COR-L47 (cell line): ENCODE results near the gene SDCBP2.
A peak's percentile ranks its signal among the peaks of the same experiment; 100 is the strongest.

ENCODE experiments used
- DNase-seq: peaks from one replicate; lab custom pipeline; 2025; lab: John Stamatoyannopoulos, UW

The SDCBP2 gene

DNA sequence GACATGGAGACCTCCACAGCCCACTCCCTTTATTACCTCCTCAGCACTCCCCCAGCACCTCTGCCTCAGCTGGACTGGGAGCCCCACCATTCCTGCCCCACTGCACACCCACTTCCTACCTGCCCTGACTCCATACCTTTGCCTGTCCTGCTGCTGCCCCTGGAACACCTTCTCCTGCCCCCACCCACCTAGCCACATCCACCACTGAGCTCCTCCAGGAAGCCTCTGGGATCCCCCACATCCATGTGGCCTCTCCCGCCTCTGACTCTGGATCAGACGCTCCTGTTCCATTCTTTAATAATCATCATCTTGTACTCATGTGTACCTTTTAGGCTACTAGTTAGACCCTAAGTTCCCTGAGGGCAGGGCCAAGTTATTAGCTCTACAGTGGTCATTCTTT is 2.2 kb upstream of the SDCBP2 start:
- DNase-seq = no peak

DNA sequence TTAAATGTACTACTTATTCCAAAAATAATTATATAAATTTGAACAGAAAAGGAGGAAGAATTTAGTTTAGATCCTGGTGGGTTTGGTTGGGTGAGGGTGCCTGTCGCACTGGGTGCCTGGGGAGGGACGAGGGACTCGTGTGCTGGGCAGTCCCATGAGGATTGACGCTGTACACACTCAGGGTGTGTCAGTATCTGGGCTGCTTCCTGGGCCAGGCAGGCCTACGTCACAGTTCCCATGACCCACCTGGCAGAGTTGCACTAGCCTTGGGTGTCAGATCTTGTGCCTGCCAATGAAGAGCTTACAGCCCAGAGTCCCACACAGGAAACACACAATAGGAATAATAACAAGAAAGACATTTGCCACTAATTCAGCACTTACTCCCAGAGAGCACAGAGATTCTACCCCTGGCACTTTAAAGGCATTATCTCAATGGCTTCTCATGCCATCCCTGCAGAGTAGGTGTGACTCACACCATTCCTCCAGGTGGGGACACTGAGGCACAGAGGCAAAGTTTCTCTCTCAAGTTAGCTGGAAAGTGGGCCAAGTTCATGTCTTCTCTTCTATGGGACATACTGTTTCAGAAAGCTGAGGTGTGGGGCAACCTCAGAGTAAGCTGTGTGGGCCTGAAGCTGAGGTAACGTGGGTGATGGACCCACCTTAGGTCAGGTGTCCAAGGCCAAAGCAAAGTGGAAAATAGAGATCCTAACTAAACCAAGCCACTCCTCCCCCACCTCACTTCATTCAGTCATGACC is 1.3 kb upstream of the SDCBP2 start:
- no peak for DNase-seq

DNA sequence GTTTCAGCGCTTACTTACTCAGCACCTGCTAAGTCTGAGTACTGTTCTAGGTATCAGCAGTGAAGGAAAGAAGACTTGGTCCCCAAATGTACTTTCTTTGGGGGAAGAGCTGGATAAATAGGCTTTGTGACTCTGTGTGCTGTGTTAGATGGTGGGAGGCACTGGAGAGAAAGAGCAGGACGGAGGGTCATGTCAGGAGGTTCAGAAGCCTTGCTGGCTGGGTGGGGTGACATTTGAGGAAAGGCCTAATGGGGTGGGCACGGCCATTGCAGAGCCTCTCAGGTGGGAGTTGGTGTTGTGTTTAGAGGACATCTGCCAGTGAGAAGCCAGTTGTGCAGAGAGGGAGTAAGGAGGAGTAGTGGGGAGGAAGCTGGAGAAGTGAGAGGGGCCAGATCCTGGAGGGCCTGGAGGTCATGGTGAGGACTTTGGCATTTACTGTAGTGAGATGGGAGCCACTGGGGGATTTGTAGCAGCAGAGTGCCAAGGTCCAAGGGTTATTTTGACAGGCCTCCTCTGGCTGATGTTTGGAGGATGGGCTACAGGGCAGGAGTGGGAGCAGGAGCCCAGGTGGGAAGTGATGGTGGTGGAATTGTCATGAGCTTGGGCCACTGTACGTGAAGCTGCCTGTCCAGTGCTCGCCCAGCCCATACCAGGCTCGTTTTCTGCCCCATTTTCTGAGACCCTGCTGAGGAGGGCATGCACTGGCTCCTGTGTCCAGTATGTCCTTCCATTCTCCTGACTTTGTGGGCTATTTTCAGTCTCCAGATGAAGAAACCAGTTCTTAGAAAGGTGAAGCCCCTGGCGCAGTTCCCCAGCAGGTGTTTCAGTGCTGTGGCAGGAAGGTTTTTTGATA is 886 bp downstream of the SDCBP2 start:
- no peak for DNase-seq

DNA sequence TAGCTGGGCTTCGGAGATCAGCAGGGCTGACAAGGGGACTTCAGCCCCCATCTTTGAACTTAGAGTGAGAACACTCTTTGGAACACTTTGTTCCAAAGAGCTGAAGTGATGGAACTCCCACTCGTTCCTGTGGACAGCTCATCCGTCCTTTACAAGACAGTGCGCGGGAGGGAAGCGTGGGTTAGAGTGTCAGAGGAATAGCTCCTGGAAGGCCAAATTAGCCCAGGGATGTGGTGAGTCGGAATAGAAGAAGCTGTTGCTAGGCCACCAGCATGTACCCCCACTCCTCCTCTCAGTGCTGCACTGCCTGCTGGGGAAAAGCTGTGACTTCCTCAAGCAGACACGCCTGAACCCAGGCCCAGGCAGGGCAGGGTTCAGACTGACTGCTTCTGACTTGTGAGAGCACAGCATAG is 1.7 kb downstream of the SDCBP2 start:
- no peak for DNase-seq

DNA sequence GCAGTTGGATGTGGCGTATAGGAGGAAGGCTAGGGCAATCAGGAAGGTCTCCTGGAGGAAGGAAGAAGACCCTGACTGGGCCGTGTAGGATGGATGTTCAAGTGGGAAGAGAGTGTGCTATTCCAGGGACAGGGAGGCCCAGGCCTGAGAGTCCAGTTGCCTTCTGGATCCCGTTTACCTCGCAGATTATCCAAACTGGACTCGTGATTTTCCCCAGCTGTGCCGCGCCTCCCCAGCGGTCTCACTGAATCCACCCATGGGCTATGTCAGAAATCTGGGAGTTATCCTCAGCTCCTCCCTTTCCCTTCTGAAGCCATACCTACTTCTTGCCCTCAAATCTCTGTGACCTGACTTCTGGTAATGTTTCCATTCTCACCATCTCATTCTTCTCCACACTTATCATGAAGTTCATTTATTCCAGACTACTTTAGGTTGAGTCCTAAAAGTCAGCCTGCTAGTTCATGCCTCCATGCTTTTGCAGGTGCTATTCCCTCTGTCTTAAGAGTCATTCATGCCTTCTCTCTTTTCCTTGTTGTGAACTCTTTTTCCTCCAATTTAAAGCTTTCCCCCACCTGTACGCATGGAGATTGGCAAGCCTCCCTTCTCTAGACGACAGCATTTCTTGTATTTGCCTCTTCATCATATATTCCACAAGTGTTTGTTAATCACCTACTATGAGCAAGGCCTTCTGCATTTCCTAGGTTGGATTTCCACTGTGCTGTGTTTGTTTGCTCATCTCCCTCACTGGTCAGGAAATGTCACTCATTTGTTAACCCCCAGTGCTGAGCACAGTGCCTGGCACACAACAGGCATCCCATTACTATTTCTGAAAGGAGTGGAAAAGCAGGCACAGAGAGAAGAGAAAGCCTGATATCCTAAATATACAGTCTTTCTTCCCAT is 2.7 kb downstream of the SDCBP2 start:
- no peak for DNase-seq

DNA sequence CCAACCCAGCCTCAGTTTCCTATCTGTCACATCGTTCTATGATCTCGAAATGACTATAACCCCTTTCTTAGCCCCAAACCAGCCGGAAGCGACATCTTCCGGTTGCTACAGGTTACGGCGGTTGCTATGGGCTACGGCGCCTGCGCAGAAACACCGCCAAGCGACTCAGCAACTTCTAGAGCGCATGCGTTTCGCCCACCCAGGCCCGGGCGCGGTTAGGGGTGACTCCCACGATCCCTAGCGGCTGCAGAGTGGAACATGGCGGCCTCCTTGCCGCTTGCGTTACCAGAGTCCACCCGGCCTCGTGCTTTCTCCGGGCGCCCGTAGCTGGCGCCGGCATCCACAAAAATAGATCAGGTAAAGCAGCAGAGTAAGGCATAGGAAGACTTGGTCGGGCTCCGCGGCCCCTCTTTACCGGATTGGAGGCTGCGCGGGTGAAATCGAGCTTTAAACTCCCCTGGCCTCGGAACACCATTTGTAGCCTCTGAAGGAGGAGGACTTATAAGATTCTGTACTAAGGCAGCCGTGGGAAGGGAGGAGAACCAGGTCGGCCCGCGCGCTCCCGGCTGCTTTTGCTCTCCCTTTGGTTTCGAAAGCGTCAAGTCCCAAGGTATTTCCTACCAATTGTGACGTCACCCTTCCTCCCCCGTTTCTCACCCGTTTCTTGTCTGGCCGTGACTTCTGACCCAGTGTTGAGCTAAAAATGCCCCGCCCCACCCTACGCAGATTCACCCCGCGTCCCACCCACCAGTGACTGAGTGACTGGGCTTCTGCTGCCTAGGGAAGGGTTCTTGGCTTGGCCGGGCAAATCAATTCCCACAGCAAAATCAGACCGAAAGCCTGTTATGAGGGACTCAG is 3.5 kb downstream of the SDCBP2 start:
- peak; percentile 98 for DNase-seq

DNA sequence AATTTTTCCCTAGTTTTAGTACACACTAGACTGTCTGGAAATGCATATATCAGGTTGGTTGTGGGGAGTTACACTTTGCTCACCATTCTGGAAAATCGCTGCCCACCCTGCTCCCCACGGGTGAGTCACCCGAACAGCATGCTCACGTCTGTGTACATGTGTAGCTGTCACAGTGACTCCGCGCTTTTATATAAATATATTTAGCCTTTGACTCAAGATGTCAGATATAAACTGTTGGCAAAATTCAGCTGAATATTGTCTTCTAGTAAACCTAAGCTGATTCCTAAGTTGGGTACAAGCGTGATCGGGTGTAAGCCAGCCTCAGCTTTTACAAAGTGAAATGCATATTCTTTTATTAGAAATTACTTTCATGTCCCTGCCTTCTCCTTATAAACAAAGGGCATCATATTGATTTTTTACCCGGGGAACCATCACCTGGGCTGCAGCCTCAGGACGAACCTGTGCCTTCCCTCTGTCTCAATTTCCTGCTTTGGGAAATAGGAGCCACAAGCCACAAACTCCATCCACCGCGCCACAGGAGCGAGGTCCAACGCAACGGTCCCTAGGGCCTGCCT is 4.3 kb downstream of the SDCBP2 start:
- no peak for DNase-seq

DNA sequence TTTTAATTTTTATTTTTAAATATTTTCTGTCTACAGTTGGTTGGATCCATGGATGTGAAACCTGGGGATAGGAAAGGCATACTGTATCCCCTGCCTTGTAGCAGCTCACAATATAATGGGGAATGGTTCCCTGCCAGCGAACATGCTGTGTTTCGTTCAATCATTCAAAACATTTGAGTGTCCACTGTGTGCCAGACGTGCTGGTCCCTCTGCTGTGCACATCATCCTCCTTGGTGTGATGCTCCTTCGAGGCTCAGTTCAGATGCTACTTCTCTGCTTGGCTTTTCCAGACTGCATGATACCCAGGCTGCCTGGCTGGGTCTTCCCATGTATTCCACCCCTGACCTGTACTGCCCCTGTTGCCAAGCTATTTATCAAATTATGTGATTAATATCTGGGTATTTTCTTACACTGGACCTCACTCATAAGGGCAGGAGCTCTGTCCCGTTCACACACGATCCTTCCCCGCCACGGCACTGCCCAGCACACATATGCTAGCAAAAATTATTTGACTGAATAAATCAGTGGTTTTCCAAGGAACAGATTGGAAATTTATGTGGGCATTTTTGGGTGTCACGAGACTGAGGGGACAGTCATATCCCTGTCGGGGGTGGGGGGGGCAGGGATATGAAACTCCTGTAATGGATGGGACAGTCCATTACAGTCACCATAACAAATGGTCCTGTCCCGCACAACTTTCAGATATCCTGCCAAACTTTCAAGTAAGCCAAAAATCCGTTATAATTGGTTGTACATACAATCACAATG is 4.9 kb downstream of the SDCBP2 start:
- no peak for DNase-seq

DNA sequence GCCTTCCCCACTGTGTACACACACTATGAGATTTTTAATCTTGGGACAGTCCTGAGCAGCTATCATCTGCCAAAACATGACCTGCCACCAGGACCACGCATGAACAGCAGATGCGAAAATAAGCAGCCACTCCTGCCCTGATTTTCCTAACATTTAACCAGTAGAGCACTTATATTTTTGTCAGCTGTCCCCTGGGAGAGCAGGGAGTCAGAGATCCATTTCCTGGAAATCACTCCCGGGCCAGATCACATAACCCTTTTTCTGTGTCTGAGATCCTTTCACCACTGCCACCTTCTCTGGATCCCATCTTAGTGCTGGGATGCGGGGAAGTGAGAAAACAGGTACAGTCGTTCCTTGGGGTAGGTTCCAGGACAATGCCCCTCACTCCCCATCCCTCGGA is 5.7 kb downstream of the SDCBP2 start:
- DNase-seq = no peak

DNA sequence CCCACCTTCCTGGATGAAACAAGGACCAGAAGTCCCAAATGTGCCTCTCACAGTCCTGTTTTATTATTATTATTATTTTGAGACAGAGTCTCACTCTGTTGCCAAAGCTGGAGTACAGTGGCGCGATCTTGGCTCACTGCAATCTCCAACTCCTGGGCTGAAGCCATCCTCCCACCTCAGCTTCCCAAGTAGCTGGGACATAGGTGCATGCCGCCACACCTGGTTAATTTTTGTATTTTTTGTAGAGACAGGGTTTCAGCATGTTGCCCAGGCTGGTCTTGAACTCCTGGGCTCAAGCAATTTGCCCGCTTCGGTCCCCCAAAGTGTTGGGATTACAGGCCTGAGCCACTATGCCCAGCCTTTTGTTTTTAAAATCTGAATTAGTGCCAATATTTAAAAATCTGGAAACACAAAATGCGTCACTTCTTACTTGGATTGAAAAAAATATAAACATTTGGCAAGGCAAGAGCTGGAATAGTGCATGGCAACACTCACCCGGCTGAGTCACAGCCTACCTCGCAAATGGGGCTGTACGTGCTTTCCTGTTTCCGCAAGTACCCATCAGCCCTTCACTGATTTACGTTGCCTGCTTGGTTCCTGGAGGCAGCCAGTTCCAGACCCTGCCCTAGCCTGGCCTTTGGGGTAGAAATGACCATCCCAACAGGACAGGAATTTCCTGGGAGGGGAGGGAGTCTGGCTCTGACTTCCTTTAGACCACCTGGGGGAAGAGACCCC is 6.3 kb downstream of the SDCBP2 start:
- no peak for DNase-seq

DNA sequence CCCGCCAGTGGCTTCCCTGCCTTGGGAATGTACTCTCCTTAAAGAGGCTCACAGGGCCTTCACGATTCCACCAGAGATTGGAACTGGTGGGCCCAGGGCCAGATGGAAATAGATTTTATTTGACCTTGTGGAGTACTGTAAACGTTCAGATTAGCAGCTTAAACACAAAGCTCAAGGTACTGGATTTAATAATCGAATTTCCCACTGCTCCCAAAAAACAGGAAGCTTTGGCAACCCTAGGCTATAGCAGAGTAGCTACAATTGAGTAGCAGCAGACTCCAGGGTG is 7.3 kb downstream of the SDCBP2 start:
- DNase-seq = no peak

DNA sequence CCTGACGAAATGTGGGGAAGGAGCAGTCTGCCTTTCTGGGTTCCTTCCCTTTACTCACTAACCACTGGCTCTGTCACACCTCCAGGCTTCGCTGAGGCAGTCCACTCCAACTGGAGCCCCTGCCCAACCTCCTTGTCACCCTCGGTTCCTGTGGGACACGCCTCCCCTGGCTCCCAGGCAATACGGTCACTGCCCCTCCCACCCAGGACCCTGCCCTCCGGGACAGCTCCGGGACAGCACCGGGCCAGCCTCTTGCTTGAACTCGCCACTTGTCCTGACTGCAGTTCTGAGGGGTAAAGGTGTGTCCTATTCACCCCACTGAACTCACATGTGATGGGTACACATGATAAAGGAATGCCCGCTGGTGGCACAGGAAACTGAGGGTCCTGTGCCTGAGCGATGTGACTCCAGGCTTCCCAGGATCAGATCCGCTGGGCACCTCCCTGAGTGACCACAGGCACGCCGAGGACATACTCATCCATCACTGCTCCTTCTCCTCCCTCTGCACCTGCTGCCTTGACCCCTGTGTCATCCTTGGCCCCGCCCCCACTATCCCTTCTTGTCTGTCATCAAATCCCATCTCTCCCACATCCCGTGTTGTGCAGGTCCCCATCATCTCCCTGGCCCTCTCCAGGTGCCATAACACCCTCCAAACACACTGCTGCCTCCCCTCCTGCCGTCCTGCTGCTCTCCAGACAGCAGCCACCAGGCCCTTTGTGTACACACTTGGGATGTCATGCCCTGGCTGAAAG is 7.9 kb downstream of the SDCBP2 start:
- DNase-seq = no peak

DNA sequence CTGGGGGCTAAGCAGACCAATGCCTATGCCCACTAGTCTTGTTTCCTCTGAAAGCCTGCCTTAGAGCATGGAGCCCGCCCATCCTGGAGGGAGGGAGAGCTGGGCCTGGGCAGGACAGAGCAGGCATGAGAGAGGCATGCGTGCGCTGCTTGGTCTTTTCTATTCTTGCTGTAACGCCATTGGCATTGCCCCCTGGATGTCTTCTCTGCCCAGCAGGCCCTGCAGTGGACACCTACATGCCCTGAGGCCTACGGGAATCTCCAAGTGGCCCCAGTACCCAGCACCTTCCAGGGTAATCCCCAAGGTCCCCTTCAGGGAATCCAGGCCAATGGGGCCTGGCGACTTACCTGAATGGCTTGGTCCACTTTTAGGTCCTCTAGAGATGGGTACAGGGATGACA is 8.9 kb downstream of the SDCBP2 start:
- no peak for DNase-seq

DNA sequence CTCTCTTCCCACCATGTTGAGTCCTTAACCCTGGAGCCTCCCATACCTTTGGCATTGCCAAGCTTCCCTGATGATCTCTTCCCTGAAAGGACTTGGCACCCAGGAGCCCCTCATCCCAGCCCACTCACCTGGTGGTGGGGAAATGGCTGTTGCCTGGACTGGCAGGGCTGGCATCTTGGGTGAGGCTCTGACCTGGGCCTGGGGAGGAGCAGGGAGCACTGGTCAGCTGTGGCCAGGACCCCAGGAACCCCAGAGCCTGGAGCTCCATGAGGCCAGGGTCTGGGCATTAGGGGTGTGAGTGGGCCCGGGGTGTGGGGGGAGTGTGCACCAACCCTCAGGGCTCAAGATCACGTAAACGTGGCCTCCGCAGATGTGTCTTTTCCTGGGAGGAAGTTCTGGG is 9.5 kb downstream of the SDCBP2 start:
- DNase-seq = no peak

DNA sequence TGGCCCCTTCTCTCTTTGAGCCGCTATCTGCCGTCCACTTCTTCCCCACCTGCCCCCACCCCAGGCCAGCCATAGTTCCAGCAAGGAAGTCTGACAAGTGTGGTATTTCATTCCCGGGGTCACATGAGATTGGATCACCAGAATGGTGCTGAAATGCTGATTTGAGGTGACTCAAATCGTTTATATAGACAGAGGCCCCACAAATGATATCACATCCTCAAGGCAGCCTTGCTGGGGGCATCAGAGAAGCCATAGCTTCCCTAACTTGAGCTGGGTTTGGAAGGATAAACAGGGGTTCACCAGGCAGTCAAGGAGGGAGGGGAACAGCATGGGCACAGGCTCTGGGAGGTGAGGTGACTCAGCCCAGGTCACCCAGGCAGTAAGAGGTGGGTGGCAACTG is 9.9 kb downstream of the SDCBP2 start:
- no peak for DNase-seq

DNA sequence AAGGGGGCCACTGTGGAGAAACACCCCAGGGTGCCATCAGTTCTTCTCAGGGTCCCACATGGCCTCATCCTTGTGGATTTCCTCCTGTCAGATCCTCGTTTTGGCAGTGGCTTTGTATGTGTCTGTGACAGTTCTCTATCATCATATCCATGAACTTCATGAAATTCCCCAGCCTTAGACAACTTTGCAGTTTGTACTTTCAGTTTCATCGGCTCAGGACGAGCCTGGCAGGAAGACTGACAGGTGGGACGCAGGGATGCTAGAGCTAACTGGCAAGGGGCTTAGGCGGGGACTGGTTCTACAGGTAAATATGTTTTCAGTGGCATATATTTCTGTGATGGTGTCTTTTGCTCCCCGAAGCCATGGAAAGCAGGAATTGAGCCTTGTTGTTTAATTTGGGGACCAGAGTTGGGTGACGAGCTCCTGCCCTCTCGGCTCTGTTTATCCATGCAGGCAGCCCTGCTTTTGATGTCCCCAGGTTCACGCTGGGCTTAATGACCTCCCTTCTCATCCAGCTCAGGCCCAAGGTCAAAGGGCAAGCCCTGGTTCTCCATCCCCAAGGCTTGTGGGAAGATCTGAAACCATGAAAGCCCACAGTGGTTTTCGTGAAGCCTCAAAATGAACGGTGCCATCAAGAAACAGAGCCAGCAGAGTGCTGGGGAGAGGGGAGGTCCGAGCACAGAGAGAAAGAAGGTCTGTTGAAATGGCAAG is 11.2 kb downstream of the SDCBP2 start:
- no peak for DNase-seq

DNA sequence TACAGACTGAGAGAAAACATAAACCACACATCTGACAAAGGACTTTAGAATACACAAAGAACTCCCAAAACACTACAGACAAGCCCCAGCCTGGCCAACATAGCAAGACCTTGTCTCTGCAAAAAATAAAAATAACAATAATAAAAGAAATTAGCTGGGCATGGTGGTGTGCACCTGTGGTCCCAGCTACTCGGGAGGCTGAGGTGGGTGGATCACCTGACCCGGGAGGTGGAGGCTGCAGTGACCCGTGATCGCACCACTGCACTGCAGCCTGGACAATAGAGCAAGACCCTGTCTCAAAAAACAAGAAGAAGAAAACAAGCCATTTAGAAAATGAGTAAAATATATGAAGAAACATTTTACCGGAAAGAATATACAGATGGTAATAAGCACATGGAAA is 13.1 kb downstream of the SDCBP2 start:
- no peak for DNase-seq

DNA sequence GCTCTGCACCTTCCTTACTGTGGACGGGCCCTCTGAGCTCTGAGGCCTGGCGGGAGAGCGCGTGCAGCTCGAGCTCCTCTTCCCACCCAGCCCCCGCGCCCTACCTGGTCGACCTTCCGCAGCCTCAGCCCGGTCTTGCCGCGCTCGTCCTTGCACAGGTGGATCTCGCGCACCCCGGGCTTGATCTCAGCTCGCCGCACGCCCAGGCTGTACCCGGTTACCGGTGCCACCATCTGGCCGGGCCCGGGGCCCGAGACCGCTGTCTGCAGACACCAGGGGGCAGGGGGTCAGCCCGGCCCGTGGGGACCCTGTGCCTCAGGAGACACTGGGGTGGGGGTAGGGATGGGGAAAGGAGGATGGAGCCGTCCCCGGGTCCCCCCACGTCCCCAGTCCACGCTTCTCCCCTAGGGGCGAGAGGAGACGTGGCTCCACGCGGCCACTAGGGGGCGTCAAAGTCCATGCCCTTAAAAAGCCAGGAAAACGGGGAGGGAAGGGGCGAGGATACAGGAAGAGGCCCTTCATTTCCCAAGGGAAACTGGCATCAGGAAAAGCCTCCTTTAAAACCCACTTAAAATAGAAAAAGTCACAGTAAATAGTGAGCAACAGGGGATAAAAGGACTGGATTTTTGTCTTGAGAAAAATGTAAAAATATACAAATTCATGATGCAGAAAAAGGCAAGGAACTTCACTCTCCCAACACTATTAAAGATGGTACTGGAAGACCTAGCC is 15.5 kb downstream of the SDCBP2 start:
- peak; percentile 76 for DNase-seq
